Measurements from ENCODE around the gene ANKRD42.
A peak's percentile ranks its signal among the peaks of the same experiment; 100 is the strongest.

Gene ANKRD42

DNA sequence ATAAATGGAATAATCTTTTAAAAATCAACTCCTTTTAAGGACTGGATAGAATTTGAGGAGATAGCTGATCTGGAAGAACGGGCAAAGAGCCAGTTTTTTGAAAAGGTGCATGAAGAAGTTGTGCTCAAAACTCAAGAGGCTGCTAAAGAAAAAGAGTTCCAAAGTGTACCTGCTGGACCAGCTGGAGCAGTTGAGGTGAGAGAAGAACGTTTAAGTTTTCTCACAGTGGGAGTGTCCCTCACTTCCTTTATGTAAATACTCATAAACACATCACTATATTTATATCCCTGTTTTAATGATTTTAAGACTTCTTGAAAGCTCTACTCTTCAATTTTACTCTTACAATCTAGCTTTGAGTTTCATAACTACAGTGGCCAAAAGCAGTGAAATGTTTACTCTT lies 11.7 kb upstream of the ANKRD42 start:
- Histone ChIP-seq H3K4me3 (ENCODE audit: low read depth in 1 of 2, low read length in 2 of 2) (no peak overlapping the region), H3K4me1 (ENCODE audit: control insufficient read depth in 1 of 2, insufficient read depth in 2 of 2, low read length in 2 of 2) (no peaks in the 10 kb centered on the region), H3K27ac (ENCODE audit: low read length) (no peak overlapping the region), H3K27me3 (ENCODE audit: low read depth, low read length) (no peaks in the 10 kb centered on the region), H3K36me3 (ENCODE audit: control insufficient read depth in 1 of 2, insufficient read depth in 2 of 2, low read length in 2 of 2) (peaks cover 56 to 61% of the 10 kb centered on the region in 2 donors), H3K9me3 (ENCODE audit: control insufficient read depth in 1 of 2, low read length in 2 of 2) (no peaks in the 10 kb centered on the region)

DNA sequence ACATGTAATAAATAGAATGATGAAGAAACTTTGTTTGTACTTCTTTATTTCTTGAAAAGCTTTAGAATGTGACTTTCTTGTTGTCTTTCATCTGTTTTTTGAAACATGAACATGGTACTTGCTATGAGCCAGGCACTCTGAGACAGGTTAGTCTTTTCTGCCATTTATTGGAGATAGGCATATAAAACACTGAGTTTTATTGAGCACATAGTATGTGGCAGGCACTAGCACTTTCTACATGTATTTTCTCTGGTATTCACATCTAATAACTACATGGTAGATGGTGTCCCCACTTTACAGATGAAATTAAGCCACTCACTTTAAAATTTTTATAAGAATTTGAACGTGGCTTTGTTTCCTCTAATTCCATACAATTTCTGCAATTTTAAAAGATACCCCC lies 7.7 kb upstream of the ANKRD42 start:
- H3K27me3 ChIP-seq (ENCODE audit: low read depth, low read length): no peaks in the 10 kb centered on the region
- H3K27ac ChIP-seq (ENCODE audit: low read length): no peak overlapping the region
- H3K4me3 ChIP-seq (ENCODE audit: low read depth in 1 of 2, low read length in 2 of 2): no peak overlapping the region
- no peaks in the 10 kb centered on the region for H3K4me1 ChIP-seq (ENCODE audit: control insufficient read depth in 1 of 2, insufficient read depth in 2 of 2, low read length in 2 of 2)
- peaks cover 48 to 49% of the 10 kb centered on the region in 2 donors for H3K36me3 ChIP-seq (ENCODE audit: control insufficient read depth in 1 of 2, insufficient read depth in 2 of 2, low read length in 2 of 2)
- H3K9me3 ChIP-seq (ENCODE audit: control insufficient read depth in 1 of 2, low read length in 2 of 2): no peaks in the 10 kb centered on the region

GRCh38 chr11:83187465-83187864 lies 6.0 kb upstream of the ANKRD42 start:
- Histone ChIP-seq H3K27ac (ENCODE audit: low read length) (no peak overlapping the region), H3K4me3 (ENCODE audit: low read depth in 1 of 2, low read length in 2 of 2) (no peak overlapping the region), H3K9me3 (ENCODE audit: control insufficient read depth in 1 of 2, low read length in 2 of 2) (no peaks in the 10 kb centered on the region), H3K4me1 (ENCODE audit: control insufficient read depth in 1 of 2, insufficient read depth in 2 of 2, low read length in 2 of 2) (peaks cover 4 to 9% of the 10 kb centered on the region in 2 donors), H3K27me3 (ENCODE audit: low read depth, low read length) (no peaks in the 10 kb centered on the region), H3K36me3 (ENCODE audit: control insufficient read depth in 1 of 2, insufficient read depth in 2 of 2, low read length in 2 of 2) (peaks cover 47 to 48% of the 10 kb centered on the region in 2 donors)

- Histone ChIP-seq H3K27ac (ENCODE audit: low read length) (no peak overlapping the region), H3K4me1 (ENCODE audit: control insufficient read depth in 1 of 2, insufficient read depth in 2 of 2, low read length in 2 of 2) (peaks cover 13 to 30% of the 10 kb centered on the region in 2 donors), H3K27me3 (ENCODE audit: low read depth, low read length) (no peaks in the 10 kb centered on the region), H3K36me3 (ENCODE audit: control insufficient read depth in 1 of 2, insufficient read depth in 2 of 2, low read length in 2 of 2) (peaks cover 20 to 25% of the 10 kb centered on the region in 2 donors), H3K4me3 (ENCODE audit: low read depth in 1 of 2, low read length in 2 of 2) (no peak overlapping the region), H3K9me3 (ENCODE audit: control insufficient read depth in 1 of 2, low read length in 2 of 2) (no peaks in the 10 kb centered on the region)
Observed at GRCh38 chr11:83191491-83191890, 2.0 kb upstream of the ANKRD42 start.

DNA sequence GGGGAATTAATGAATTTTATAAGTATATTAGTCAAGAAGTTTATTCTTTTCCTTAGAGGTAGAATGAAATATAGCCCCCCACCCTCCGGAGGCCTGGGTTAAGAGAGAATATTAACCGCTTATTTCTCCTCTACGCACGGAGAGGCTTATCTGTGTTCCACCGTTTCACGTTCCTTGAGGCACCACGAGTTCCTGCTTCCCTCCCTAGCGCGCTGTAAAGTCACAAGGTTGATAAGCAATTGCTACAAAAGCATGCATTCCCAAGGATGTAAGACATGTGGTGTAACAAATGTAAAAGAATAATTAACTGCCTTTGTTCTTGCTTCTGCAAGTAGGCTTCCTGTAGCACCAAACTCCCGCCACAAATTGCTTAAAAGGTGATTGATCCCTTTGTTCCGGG lies 1.5 kb upstream of the ANKRD42 start:
- no peaks in the 10 kb centered on the region for H3K27me3 ChIP-seq (ENCODE audit: low read depth, low read length)
- H3K4me1 ChIP-seq (ENCODE audit: control insufficient read depth in 1 of 2, insufficient read depth in 2 of 2, low read length in 2 of 2): peaks cover 13 to 30% of the 10 kb centered on the region in 2 donors
- peaks cover 17 to 25% of the 10 kb centered on the region in 2 donors for H3K36me3 ChIP-seq (ENCODE audit: control insufficient read depth in 1 of 2, insufficient read depth in 2 of 2, low read length in 2 of 2)
- no peaks in the 10 kb centered on the region for H3K9me3 ChIP-seq (ENCODE audit: control insufficient read depth in 1 of 2, low read length in 2 of 2)
- peak overlapping the region; percentile 100 for H3K27ac ChIP-seq (ENCODE audit: low read length)
- H3K4me3 ChIP-seq (ENCODE audit: low read depth in 1 of 2, low read length in 2 of 2): peak overlapping the region; percentile 88 to 99

GRCh38 chr11:83192606-83193245 lies 786 bp upstream of the ANKRD42 start:
- Histone ChIP-seq H3K27ac (ENCODE audit: low read length) (peak overlapping the region; percentile 100), H3K9me3 (ENCODE audit: control insufficient read depth in 1 of 2, low read length in 2 of 2) (no peaks in the 10 kb centered on the region), H3K4me3 (ENCODE audit: low read depth in 1 of 2, low read length in 2 of 2) (peak overlapping the region; percentile 88 to 99), H3K36me3 (ENCODE audit: control insufficient read depth in 1 of 2, insufficient read depth in 2 of 2, low read length in 2 of 2) (peaks cover 17 to 25% of the 10 kb centered on the region in 2 donors), H3K4me1 (ENCODE audit: control insufficient read depth in 1 of 2, insufficient read depth in 2 of 2, low read length in 2 of 2) (peaks cover 13 to 30% of the 10 kb centered on the region in 2 donors), H3K27me3 (ENCODE audit: low read depth, low read length) (no peaks in the 10 kb centered on the region)

DNA sequence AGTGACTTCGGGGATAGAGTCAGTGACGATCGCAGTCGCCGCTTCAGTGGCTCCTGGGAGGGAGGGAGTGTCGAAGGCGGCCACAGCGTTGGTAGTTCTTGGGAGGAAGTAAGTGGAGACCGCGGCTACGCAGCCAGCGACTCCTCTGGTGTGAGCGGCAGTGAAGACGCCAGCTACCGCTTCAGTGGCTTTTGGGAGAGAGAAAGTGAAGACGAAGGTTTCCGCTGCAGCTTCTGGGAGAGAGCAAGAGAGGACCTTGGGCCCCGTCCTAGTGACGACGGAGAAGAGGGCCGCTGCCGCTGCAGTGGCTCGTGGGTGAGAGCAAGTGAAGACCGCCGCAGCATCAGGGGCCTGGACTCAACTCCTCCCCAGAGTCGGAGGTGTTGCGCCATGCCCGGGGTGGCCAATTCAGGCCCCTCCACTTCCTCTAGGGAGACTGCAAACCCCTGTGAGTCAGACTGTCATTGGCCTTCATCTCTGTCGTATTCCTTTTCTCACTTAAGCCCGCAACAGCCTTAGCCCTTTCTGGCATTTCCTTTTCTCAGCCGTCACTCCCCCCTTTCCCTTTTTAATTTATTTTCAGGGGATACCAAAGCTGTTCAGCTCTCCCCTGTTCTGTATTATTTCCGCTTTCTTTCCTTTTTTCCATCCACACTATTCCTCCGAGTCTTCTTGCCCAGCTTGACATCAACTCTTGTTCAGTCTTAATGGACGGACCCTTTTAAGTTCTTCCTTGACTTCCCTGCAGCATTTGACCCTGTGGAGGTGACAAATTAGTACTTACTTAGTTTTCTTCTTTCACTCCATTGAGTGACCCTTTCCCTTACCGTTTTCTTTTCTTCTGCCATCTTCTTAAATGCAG lies 1.0 kb downstream of the ANKRD42 start:
- H3K36me3 ChIP-seq (ENCODE audit: control insufficient read depth in 1 of 2, insufficient read depth in 2 of 2, low read length in 2 of 2): peaks cover 18 to 21% of the 10 kb centered on the region in 2 donors
- peak overlapping the region; percentile 100 for H3K27ac ChIP-seq (ENCODE audit: low read length)
- no peaks in the 10 kb centered on the region for H3K9me3 ChIP-seq (ENCODE audit: control insufficient read depth in 1 of 2, low read length in 2 of 2)
- H3K4me3 ChIP-seq (ENCODE audit: low read depth in 1 of 2, low read length in 2 of 2): peak overlapping the region; percentile 88 to 99
- peaks cover 13 to 30% of the 10 kb centered on the region in 2 donors for H3K4me1 ChIP-seq (ENCODE audit: control insufficient read depth in 1 of 2, insufficient read depth in 2 of 2, low read length in 2 of 2)
- H3K27me3 ChIP-seq (ENCODE audit: low read depth, low read length): no peaks in the 10 kb centered on the region

- Histone ChIP-seq H3K36me3 (ENCODE audit: control insufficient read depth in 1 of 2, insufficient read depth in 2 of 2, low read length in 2 of 2) (peaks cover 15 to 24% of the 10 kb centered on the region in 2 donors), H3K27ac (ENCODE audit: low read length) (peak overlapping the region; percentile 100), H3K4me1 (ENCODE audit: control insufficient read depth in 1 of 2, insufficient read depth in 2 of 2, low read length in 2 of 2) (peaks cover 13 to 30% of the 10 kb centered on the region in 2 donors), H3K9me3 (ENCODE audit: control insufficient read depth in 1 of 2, low read length in 2 of 2) (no peaks in the 10 kb centered on the region), H3K27me3 (ENCODE audit: low read depth, low read length) (no peaks in the 10 kb centered on the region), H3K4me3 (ENCODE audit: low read depth in 1 of 2, low read length in 2 of 2) (peak overlapping the region; percentile 88 to 99)
Observed at GRCh38 chr11:83195143-83195466, 1.6 kb downstream of the ANKRD42 start.

DNA sequence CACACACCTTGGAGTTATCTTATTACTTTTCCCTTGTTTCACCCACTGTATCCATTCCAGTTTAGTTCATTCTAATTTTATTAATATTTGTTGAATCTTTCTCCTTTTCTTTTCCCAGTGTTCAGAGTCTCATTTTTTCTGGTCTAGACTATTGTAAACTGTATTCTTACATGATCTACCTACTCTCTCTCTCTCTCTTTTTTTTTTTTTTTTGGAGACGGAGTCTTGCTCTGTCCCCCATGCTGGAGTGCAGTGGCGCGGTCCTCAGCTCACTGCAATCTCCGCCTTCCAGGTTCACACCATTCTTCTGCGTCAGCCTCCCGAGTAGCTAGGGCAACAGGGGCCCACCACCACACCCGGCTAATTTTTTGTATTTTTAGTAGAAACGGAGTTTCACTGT lies 2.1 kb downstream of the ANKRD42 start:
- Histone ChIP-seq H3K4me3 (ENCODE audit: low read depth in 1 of 2, low read length in 2 of 2) (peak overlapping the region in 1 of 2 donors; percentile 99), H3K9me3 (ENCODE audit: control insufficient read depth in 1 of 2, low read length in 2 of 2) (no peaks in the 10 kb centered on the region), H3K4me1 (ENCODE audit: control insufficient read depth in 1 of 2, insufficient read depth in 2 of 2, low read length in 2 of 2) (peaks cover 13 to 30% of the 10 kb centered on the region in 2 donors), H3K36me3 (ENCODE audit: control insufficient read depth in 1 of 2, insufficient read depth in 2 of 2, low read length in 2 of 2) (peaks cover 9 to 20% of the 10 kb centered on the region in 2 donors), H3K27me3 (ENCODE audit: low read depth, low read length) (no peaks in the 10 kb centered on the region), H3K27ac (ENCODE audit: low read length) (peak overlapping the region; percentile 100)

DNA sequence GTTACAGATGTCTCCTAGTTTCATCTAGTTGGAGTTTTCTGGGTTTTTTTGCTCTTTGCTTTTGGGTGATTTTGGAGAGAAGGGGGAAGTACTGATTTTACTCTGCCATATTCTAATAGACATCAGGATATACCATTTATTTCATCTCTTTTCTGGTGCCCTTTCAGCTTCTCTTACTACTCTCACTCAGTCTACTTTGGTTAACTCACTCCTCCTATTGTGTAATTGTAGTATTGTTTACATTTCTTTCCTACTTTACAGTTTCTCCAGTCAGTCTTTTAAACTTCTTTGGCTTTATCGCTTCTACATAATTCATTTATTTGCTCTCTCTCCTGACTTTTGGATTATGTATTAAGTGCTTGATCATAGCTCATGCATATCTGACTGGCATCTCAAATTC lies 6.5 kb downstream of the ANKRD42 start:
- Histone ChIP-seq H3K4me3 (ENCODE audit: low read depth in 1 of 2, low read length in 2 of 2) (no peak overlapping the region), H3K9me3 (ENCODE audit: control insufficient read depth in 1 of 2, low read length in 2 of 2) (no peaks in the 10 kb centered on the region), H3K36me3 (ENCODE audit: control insufficient read depth in 1 of 2, insufficient read depth in 2 of 2, low read length in 2 of 2) (peaks cover 9 to 13% of the 10 kb centered on the region in 2 donors), H3K4me1 (ENCODE audit: control insufficient read depth in 1 of 2, insufficient read depth in 2 of 2, low read length in 2 of 2) (peaks cover 3 to 13% of the 10 kb centered on the region in 2 donors), H3K27ac (ENCODE audit: low read length) (no peak overlapping the region), H3K27me3 (ENCODE audit: low read depth, low read length) (no peaks in the 10 kb centered on the region)

DNA sequence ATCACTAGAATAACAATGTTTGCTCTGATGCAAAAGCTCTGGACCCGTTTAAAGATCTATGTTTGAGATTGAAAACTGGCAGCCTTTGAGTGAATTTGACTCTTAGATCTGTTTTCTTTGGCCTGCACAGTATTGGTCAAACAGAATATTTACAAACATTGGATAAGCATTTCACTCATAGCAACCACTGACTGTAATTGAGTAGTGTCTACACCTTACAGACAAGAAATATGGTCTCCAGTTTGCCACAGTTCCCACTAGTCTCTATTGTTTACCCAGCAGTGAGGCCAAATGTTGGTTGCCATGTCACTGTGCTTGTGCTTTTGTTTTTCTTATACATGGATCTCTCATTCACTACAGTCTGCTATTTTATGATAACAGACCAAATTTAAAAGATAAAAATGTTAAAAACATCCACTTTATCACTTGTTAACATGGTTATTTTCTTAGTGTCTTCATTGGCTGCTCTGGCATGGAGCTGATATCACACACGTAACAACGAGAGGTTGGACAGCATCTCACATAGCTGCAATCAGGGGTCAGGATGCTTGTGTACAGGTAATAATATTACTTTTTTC lies 12.2 kb downstream of the ANKRD42 start:
- peaks cover 24 to 43% of the 10 kb centered on the region in 2 donors for H3K36me3 ChIP-seq (ENCODE audit: control insufficient read depth in 1 of 2, insufficient read depth in 2 of 2, low read length in 2 of 2)
- H3K27me3 ChIP-seq (ENCODE audit: low read depth, low read length): no peaks in the 10 kb centered on the region
- no peaks in the 10 kb centered on the region for H3K9me3 ChIP-seq (ENCODE audit: control insufficient read depth in 1 of 2, low read length in 2 of 2)
- H3K4me1 ChIP-seq (ENCODE audit: control insufficient read depth in 1 of 2, insufficient read depth in 2 of 2, low read length in 2 of 2): no peaks in the 10 kb centered on the region
- H3K27ac ChIP-seq (ENCODE audit: low read length): no peak overlapping the region
- H3K4me3 ChIP-seq (ENCODE audit: low read depth in 1 of 2, low read length in 2 of 2): no peak overlapping the region

Measured in muscle layer of duodenum (tissue), 2 donors.